ENCODE measurements around the gene ATP5MC2. TPM values are rescaled to one million over a fixed set of nuclear protein-coding genes. Genes with fewer than 3 reads are reported as not detected.
"Not testable (repeated sequence)": the region's sequence is repeated elsewhere in the genome, so short reads cannot be mapped to it uniquely, and the experiment has no call there.

ATP5MC2 gene
- total RNA-seq, 1 donor from 2014 or later, result 129 TPM

GRCh38 chr12:53695152-53696145 lies 19.6 kb upstream of the ATP5MC2 start:
- peak; percentile 41 to 77 for DNase-seq (ENCODE audit: low read depth in 2 of 2)

- no peak for DNase-seq (ENCODE audit: low read depth in 2 of 2)
These were observed 18.9 kb upstream of the ATP5MC2 start for GRCh38 chr12:53694756-53695151.

DNA sequence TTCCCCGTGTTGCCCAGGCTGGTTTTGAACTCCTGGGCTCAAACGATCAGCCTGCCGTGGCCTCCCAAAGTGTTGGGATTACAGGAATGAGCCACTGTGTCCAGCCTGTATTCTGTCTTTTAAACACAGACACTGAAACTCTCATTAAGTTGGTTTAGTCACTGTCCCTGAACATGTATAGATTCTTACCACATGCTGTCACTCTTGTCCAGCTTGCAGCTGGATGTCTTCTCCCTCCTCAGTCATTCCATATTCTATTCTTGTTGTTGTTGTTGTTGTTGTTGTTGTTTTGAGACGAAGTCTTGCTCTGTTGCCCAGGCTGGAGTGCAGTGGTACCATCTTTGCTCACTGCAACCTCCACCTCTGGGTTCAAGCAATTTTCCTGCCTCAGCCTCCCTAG lies 12.3 kb upstream of the ATP5MC2 start:
- DNase-seq (ENCODE audit: low read depth in 2 of 2), result no peak

DNA sequence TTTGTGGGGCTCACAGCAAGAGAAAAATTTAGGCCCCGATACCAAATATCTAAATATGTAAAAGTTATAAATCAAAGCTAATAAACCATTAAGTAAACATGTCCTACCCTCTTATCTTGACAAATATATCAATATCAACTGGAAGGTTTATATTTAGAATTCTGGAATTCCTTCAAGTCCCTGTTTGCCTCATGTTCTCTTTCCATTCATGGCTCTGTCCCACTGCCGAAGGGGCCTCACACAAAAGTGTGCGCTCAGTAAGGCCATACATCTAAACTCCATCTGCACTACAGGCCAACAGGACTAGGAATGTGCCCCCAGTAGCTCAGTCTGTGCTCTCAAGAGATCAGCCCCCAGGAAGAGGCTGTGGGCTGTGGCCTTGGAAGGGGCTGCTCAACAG lies 10.6 kb upstream of the ATP5MC2 start:
- no peak for DNase-seq (ENCODE audit: low read depth in 2 of 2)

DNA sequence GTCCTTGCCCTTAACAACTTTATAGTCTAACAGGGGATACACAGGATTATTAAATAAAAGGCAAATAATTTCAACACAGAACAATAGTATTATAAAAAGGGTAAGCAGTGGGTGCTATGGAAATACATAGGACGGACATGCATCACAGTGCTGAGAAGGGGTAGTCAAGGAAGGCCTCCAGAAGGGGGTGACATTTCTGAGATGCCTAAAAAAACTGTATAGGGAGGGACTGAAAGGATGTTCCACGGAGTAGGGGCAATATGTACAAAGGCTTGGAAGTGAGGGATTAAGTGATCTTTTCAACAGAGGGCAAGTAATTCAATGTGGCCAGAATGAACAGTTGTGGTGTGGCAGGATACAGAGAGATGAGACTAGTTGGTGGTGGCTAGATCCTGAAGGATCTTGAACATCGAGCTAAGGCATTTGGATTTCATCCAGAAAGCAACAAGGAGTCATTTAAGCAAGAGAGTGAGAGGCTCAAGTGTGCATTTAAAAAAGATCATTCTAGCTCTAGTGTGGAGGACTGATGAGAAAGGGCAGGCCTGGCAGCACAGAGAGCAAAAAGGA lies 8.9 kb upstream of the ATP5MC2 start:
- no peak for DNase-seq (ENCODE audit: low read depth in 2 of 2)

- DNase-seq (ENCODE audit: low read depth in 2 of 2), result no peak
These were observed 8.1 kb upstream of the ATP5MC2 start for GRCh38 chr12:53683983-53684382.

DNA sequence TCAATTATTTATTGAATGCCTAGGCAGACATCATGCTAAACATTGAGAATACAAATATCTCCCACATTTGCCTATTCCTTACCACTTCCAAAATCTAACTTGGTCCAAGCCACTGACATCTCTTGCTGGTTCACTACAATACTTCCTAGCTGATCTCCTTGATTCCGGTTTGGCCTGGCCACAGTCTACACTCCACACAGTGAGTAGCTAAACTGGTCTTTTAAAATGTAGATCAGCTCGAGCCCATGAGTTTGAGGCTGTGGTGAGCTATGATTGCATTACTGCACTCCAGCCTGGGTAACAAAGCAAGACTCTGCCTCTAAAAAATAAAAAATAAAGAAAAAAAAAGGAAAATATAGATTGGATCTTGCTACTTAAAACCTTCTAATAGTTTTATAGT lies 7.6 kb upstream of the ATP5MC2 start:
- no peak for DNase-seq (ENCODE audit: low read depth in 2 of 2)

GRCh38 chr12:53680061-53680460 lies 4.2 kb upstream of the ATP5MC2 start:
- DNase-seq (ENCODE audit: low read depth in 2 of 2), result not testable (repeated sequence)

DNA sequence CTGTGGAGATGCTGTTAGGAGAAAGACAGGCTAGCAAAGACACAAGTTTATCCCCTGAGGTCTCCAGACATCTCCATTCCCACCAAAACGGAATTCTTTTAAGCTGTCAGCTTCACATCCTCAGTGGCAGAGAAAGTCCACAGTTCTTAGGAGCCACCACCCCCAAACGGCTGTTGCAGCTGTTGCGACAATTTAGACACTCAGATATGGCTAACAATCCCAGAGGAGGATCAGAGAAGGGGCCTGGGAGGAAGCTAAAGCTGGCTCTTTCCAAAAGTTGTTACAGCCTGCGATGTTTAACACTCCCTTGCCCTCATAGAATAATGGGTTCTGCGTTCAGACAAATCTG lies 1.9 kb upstream of the ATP5MC2 start:
- DNase-seq (ENCODE audit: low read depth in 2 of 2), result no peak

- no peak for DNase-seq (ENCODE audit: low read depth in 2 of 2)
These were observed 1.3 kb upstream of the ATP5MC2 start for GRCh38 chr12:53677016-53677799.

DNA sequence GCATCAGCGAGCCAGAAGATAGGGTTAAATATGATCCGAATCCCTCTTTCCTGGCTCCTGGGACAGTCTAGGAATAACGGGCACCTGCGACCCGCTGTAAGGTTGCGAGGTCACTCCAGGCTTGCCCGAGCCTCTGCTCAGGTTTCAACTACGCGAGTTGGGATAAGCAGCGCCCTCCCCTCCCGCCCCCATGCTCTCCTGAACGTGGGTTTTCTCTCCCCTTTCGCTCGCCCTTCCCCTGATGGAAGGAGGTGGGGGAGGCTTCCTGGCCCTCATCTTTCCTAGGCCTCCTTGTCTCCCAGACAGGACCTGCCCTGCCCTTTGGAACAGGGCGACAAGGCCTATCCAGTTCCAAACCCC lies 753 bp upstream of the ATP5MC2 start:
- DNase-seq (ENCODE audit: low read depth in 2 of 2), result no peak

- DNase-seq (ENCODE audit: low read depth in 2 of 2), result peak; percentile 11 to 26
These were observed 744 bp downstream of the ATP5MC2 start for GRCh38 chr12:53674977-53675700.

DNA sequence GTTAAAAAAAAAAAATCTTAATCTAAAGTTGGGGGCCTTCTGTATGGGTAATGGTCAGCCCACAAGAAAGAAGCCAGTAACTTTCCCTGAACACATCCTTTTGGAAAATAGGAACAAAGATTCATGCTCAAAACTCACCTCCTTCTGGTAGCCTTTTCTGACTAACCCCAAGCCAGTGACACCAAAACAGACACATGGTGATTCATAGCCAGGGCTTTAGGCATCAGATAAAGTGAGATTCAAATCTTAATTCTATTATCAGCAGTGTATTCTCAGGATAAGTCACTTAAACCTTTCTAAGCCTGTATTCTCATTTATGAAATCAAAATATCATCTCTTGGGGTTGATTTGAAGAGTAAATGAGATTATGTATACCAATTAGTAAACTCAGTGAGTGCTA lies 4.9 kb downstream of the ATP5MC2 start:
- no peak for DNase-seq (ENCODE audit: low read depth in 2 of 2)

DNA sequence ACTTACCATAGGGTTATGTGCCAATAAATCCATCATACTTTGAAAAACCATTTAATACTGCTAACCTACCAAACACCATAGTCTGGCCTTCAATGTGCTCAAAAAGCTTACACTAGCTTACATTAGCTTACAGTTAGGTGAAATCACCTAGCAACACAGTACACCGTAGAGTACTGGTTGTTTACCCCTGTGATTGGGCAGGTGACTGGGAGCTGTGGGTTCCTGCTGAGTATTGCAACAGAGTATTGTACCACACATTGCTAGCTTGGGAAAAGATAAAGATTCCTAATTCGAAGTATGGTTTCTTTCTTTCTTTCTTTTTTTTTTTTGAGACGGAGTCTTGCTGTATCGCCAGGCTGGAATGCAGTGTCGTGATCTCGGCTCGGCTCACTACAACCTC lies 5.6 kb downstream of the ATP5MC2 start:
- no peak for DNase-seq (ENCODE audit: low read depth in 2 of 2)

DNA sequence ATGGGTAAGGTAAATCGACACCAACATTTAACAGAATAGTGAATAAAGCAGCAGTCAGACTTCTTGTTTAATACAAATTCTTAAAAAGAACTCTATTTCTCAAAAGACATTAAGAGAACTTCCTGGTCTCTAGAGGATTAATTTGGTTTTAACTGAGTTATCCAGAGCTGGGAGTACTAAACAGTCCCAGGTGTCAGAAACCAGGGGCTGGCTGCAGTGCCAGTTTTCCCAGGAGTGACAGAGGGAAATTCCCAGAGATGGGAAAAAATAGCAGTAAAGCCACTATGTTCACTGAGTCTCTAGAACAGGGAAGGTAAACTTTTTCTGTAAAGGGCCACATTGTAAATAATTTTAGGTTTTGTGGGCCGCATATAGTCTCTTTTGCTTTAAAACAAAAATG lies 8.8 kb downstream of the ATP5MC2 start:
- DNase-seq (ENCODE audit: low read depth in 2 of 2), result no peak

GRCh38 chr12:53664936-53665335 lies 10.9 kb downstream of the ATP5MC2 start:
- DNase-seq (ENCODE audit: low read depth in 2 of 2), result no peak

GRCh38 chr12:53664191-53664590 lies 11.7 kb downstream of the ATP5MC2 start:
- no peak for DNase-seq (ENCODE audit: low read depth in 2 of 2)

DNA sequence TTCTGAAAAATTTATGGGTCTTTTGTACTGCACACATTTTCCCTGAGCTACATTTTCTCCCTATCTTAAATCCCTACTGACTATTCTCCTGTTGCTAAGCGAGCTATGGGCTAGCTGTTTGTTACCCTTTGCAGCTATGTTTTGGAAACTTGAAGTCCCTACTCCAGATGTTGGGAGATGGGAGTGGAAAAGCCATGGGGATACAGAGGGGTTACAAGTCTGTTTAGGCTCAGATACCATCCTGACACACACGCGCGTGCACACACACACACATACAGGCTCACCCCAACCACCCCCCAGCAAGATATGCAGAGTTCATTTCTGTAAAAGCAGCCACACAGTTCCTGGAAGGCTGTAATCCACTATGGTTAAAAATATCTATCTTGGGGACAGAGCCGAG lies 15.8 kb downstream of the ATP5MC2 start:
- peak in 1 of 2 donors; percentile 42 for DNase-seq (ENCODE audit: low read depth in 2 of 2)

DNA sequence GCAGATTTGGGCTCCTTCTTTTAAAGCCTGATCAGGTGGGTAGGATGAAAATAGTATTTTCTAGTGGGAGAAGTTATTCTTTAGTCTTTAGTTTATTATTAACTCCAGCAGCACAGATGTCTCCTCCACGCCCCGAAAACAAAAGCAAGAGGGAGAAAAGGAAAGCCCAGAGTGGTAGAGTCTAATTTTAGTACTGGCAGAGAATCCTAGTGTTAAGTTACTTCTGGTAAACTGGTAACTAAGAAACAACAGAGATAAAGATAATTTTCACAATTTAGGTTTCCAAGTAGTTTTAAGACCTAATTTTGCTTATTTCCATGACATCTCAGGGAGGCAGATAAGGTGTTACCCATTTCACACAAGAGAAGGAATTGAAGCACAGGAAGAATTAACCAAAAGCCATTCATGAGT lies 16.3 kb downstream of the ATP5MC2 start:
- no peak for DNase-seq (ENCODE audit: low read depth in 2 of 2)

GRCh38 chr12:53659011-53659551 lies 16.8 kb downstream of the ATP5MC2 start:
- peak; percentile 45 to 73 for DNase-seq (ENCODE audit: low read depth in 2 of 2)

DNA sequence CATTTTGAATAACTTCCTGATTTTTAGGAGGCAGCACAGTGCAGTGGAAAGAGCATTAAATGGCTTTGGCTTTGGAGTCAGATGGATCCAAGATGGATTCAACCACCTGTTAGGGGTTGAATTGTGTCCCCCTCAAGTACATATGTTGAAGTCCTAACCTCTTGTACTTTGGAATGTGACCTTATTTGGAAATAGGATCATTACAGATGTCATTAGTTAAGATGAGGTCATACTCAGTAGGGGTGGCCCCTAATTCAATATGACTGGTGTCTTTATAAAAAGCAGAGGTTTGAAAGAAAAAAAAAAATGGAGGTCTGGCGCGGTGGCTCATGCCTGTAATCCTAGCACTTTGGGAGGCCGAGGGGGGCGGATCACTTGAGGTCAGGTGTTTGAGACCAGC lies 18.8 kb downstream of the ATP5MC2 start:
- DNase-seq (ENCODE audit: low read depth in 2 of 2), result no peak

Measured in lung microvascular endothelial cell (primary cell).